ENCODE data around the gene TMEM175. TPM values are rescaled to one million over a fixed set of nuclear protein-coding genes. Genes with fewer than 3 reads are reported as not detected.

Gene TMEM175
- total and polyA plus RNA-seq, 2 of the 8 experiments (the other 6 are each of a cell fraction or from before 2014, with no cell fraction given): 4.9 to 20.7 TPM

DNA sequence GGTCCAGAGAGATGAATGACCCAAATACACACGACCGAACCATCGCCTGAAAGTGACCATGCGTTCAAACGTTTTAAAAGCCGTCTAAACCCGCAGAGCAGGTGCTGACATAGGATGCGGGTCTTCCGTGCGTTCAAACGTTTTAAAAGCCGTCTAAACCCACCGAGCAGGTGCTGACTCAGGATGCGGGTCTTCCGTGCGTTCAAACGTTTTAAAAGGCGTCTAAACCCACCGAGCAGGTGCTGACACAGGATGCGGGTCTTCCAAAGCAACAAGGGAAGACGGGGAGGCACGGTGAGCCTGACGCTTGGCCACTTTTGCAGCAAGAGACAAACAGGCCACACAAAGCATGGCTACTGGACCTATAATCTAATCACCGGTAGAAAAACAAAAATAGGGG is 47.4 kb upstream of the TMEM175 start:
- FAIRE-seq: no peak
- 91% methylated on average over 24 of the region's 24 CpGs; no CpG with 5 or more reads in 1 of the 2 experiments for WGBS, 2 experiments (ENCODE audit: extremely low coverage in 1 of 2, insufficient coverage in 1 of 2, insufficient read length in 1 of 2, insufficient replicate concordance in 2 of 2, low coverage in 1 of 2, low lambda C conversion rate in 2 of 2, missing lambda C conversion rate in 1 of 2)
- no peak overlapping the region for H3K56ac ChIP-seq (replicated peaks; ENCODE audit: insufficient read length, low read depth, low read length)

More for the DNA sequence above, 47.4 kb upstream of the TMEM175 start:
- H3K23me2 ChIP-seq (ENCODE audit: low read depth, low read length): no peaks in the 10 kb centered on the region; the same call in 1 of the 2 replicates
- DNase-seq (ENCODE audit: low read depth in 1 of 2, low spot score in 2 of 2): no peak
- H2BK20ac ChIP-seq (ENCODE audit: low read length): no peak overlapping the region
- TF ChIP-seq KDM1A (IDR thresholded peaks at IDR 0.05; ENCODE audit: borderline replicate concordance, low read length) (no peak), CTBP2 (IDR thresholded peaks at IDR 0.05; ENCODE audit: borderline replicate concordance, insufficient read depth, insufficient read length, low read length) (no peak), TCF12 (IDR thresholded peaks at IDR 0.05; ENCODE audit: low read depth, low read length) (no peak), BRCA1 (IDR thresholded peaks at IDR 0.05; ENCODE audit: low read depth, low read length) (no peak), RAD21 (IDR thresholded peaks at IDR 0.05 in 1 of 2, conservative IDR thresholded peaks at IDR 0.05 in 1 of 2; ENCODE audit: low read depth in 2 of 2, low read length in 2 of 2) (no peak)
- TF ChIP-seq, protein P1, sequence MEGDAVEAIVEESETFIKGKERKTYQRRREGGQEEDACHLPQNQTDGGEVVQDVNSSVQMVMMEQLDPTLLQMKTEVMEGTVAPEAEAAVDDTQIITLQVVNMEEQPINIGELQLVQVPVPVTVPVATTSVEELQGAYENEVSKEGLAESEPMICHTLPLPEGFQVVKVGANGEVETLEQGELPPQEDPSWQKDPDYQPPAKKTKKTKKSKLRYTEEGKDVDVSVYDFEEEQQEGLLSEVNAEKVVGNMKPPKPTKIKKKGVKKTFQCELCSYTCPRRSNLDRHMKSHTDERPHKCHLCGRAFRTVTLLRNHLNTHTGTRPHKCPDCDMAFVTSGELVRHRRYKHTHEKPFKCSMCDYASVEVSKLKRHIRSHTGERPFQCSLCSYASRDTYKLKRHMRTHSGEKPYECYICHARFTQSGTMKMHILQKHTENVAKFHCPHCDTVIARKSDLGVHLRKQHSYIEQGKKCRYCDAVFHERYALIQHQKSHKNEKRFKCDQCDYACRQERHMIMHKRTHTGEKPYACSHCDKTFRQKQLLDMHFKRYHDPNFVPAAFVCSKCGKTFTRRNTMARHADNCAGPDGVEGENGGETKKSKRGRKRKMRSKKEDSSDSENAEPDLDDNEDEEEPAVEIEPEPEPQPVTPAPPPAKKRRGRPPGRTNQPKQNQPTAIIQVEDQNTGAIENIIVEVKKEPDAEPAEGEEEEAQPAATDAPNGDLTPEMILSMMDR (IDR thresholded peaks at IDR 0.05; ENCODE audit: control extremely low read depth in 1 of 3, insufficient read depth in 1 of 3, low read depth in 1 of 3, low read length in 3 of 3): no peak
- peaks cover 0 to 6% of the 10 kb centered on the region in 2 experiments; a peak in 1 of 4 replicates for H3K9me3 ChIP-seq (ENCODE audit: insufficient read depth in 2 of 2, low read depth in 1 of 2, low read length in 1 of 2)
- no peak overlapping the region for H3K4me3 ChIP-seq (ENCODE audit: extremely low read depth in 1 of 4, insufficient read depth in 2 of 4, low read depth in 3 of 4, low read length in 4 of 4)
- no peak overlapping the region for H3K18ac ChIP-seq (ENCODE audit: extremely low read depth, low read length)
- H2BK120ac ChIP-seq (replicated peaks; ENCODE audit: low read depth, low read length): no peak overlapping the region
- no peak overlapping the region for H2BK5ac ChIP-seq (ENCODE audit: low read depth, low read length)
- H3K36me3 ChIP-seq (ENCODE audit: control insufficient read depth in 2 of 4, insufficient read depth in 4 of 4, low read length in 3 of 4): peaks cover 0 to 11% (median 7%) of the 10 kb centered on the region in 4 experiments; a peak in 6 of 8 replicates
- H3K4me2 ChIP-seq (ENCODE audit: insufficient read depth in 1 of 2, low read depth in 2 of 2, low read length in 2 of 2): no peak overlapping the region
- no peaks in the 10 kb centered on the region for H3K4me1 ChIP-seq (replicated peaks in 1 of 4; ENCODE audit: control insufficient read depth in 3 of 4, insufficient read depth in 4 of 4, low read length in 3 of 4)
- no peak overlapping the region for H2AK5ac ChIP-seq (ENCODE audit: low read depth, low read length)
- no peak overlapping the region for H2AFZ ChIP-seq (ENCODE audit: low read length)
- H3K14ac ChIP-seq (ENCODE audit: insufficient read length): no peak overlapping the region
- ChIA-PET CTCF (ENCODE audit: partially characterized antibody) (no interaction called here), POLR2A (ENCODE audit: partially characterized antibody) (interaction anchor here (1.4 kb wide), 1 partner anchor 29 kb away, joined by 5 read pairs; no protein-coding TSS in a partner anchor)
- H3K4ac ChIP-seq (replicated peaks; ENCODE audit: insufficient read length, low read depth, low read length): no peak overlapping the region
- H4K20me1 ChIP-seq (replicated peaks in 1 of 2; ENCODE audit: control insufficient read depth in 1 of 2, insufficient read depth in 2 of 2, low read length in 2 of 2): peaks cover 0 to 19% of the 10 kb centered on the region in 2 experiments
- H3K27ac ChIP-seq (ENCODE audit: low read depth, low read length): no peak overlapping the region
- H3K79me2 ChIP-seq (ENCODE audit: control insufficient read depth in 1 of 2, insufficient read depth in 2 of 2, low read length in 2 of 2): no peaks in the 10 kb centered on the region
- no peak overlapping the region for H3K23ac ChIP-seq (ENCODE audit: insufficient read length)
- no peak overlapping the region for H2BK15ac ChIP-seq (ENCODE audit: low read length)
- no peak overlapping the region for H4K8ac ChIP-seq (ENCODE audit: extremely low read depth, insufficient read depth, low read length)
- H3K9ac ChIP-seq (replicated peaks in 1 of 4; ENCODE audit: extremely low read depth in 1 of 4, low read depth in 3 of 4, low read length in 3 of 4): no peak overlapping the region
- no peaks in the 10 kb centered on the region; the same call in 1 of the 2 replicates for H3K79me1 ChIP-seq (ENCODE audit: low read depth, low read length)
- no peak overlapping the region for H2BK12ac ChIP-seq (ENCODE audit: low read depth, low read length)
- no peaks in the 10 kb centered on the region for H3K27me3 ChIP-seq (replicated peaks in 1 of 4; ENCODE audit: control insufficient read depth in 3 of 4, extremely low read depth in 1 of 4, insufficient read depth in 3 of 4, low read length in 3 of 4)
- H4K5ac ChIP-seq (ENCODE audit: insufficient read length, low read depth, low read length): no peak overlapping the region
- no peak overlapping the region for H4K91ac ChIP-seq (replicated peaks; ENCODE audit: insufficient read length, low read length)
